GM21576 (cell line): ENCODE data around the gene LRTM2.

Experiments
- ATAC-seq: cut with Tn5 transposase; IDR thresholded peaks from one replicate; pipeline ENCODE4 v1.9.1; 2021; ENCODE audit warnings: mild to moderate bottlenecking, moderate library complexity; ENCODE audit not compliant: unreplicated experiment

The LRTM2 gene

DNA sequence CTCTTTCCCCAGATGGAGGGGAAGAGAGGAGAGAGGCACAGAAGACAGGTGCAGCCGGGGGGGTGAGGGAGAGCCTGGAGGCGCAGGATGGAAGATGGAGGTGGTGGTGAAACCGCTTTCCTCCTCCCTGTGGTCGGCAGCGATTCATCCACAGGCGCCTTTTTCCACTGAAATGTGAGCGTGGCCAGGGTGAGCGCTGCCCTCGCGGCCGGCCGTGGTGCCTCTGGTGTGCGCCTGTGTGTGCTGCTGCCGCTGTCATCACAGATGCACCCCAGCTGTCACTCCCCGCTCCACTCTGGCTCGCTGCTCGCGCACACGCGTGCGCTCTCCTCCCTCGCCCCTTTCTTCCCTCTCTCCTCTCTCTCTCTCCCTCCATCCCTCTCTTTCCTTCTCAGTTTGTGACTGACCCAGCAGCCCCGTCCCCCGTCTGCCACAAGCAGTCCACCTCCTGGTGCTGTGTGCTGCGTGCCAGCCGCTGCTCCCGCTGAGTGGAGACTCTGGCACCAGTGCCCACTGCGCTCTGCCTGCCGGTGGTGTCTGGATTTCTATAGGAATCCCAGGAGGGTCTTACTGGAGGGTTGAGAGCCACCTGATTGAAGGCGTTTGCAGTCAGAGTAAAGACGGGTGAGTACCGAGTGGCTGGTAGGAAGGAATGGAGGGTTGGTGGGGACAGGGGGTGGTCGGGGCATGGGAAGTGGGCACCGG, at the start of gene LRTM2:
LRTM2 (plus strand) TSS at position 375 of the 705 bp plus-strand sequence. CDS start 7,584 bp downstream, outside the sequence.
- ATAC-seq, result no peak

DNA sequence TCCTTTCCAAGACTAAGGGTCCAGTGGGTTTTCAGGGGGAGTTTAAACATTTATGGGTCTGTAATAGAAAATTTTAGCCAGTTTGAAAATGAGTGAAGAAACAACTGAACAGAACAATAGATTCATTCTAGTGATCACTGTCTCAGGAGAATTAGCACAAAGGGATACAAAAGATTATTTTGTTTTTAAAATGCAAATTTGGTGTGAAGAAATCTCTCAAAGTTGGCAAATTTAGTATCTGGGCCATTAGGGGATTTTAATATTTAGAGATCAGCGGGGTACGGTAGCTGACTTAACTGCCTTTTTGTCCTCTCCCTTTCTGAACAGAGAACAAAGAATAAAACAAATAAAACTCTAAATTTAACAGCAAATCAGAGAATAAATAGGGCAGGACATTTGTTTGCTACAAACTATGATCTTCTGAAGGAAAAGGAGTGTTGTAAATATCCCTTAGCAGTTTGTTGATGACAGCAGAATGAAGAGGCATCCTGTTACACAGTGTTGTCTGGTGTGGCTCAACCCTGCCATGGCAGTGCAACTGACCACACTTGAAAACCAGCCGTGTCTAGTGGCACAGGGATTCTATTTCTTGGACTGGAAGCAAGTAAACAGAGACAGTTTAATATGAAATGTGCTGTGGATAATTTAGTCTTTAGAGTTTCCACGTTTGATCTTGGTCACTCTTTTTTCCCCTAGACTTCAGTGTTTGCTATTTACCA, 46.3 kb upstream of the LRTM2 start:
- no peak for ATAC-seq

DNA sequence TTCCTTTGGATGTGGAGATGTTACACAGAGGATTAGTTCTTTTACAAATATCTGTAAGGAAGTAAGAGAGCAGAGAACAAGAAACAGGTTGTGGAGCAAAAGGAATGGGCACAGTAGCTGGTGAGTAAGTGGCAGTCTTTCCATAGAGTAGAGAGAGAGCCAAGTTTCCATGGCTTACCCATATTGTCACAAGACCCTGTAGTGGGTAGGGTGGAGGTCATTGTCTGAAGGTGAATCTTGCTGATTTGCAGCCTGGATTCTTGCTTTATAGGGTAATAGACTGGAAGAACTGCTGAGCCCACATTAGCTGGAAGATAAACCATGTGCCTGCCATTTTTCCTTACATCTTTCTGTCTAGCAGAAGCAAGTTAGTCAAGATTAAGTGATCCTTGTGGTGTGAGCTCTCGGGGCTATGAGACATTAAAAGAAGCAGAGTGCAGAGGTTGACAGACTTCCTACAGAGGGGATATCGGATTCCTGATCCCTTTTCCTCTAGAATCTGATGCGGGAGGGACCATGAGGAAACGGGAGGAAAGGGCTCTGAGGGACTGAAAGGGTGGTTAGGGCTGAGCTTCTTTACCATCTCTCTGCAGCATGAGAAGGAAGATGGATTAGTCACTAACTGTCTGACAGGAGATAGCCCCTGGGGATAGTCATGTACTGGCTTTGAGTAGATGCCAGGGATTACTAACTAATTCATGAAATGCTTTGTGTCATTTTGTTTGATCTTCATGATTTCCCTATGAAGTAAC, 44.0 kb upstream of the LRTM2 start:
- no peak for ATAC-seq

DNA sequence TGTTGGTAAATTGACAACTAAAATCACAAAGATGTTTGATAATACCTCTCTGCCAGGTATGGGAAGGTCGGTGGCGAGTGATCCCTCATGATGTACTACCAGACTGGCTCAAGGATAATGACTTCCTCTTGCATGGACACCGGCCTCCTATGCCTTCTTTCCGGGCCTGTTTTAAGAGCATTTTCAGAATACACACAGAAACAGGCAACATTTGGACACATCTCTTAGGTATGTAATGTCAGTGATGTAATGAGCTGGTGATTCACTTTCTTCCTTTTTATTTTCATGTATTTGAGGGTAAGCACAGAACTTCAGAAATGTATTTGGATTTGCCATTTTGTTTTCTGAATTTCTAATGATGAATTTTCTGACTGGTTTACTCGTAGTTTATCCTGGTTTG, 42.6 kb upstream of the LRTM2 start:
- ATAC-seq, result no peak

DNA sequence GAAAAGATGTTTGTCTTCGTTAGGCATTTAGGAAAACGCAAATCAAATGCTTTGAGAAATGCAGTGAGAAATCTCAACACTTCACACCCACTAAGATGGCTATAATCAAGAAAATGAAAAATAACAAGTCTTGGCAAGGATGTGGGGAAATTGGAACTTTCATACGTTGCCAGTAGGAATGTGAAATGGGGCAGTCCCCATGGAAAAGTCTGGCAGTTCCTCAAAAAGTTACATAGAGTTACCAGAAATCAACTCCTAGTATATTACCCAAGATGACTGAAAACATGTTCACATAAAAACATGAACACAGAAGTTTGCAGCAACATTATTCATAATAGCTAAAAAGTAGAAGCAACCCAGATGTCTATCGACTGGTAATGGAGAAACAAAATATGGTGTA, 41.5 kb upstream of the LRTM2 start:
- no peak for ATAC-seq

DNA sequence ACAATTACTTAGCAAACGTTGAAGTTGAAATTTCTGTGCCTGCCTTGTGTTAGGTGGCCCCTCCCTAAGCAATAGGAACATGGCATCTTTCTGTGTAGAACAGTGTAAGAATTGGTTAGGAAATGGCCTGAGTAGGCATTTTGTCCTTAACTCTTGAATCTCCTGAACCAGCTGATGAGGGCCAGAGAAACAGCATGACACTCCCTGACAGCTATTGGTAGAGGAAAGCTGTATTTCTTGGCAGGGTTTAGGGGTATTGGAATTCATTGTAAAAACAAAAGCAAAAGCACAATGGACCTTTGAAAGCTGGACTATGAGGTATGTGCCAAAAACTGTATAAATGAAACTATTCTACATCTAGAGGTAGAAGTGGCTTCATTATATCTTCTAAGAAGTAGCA, 40.6 kb upstream of the LRTM2 start:
- no peak for ATAC-seq

DNA sequence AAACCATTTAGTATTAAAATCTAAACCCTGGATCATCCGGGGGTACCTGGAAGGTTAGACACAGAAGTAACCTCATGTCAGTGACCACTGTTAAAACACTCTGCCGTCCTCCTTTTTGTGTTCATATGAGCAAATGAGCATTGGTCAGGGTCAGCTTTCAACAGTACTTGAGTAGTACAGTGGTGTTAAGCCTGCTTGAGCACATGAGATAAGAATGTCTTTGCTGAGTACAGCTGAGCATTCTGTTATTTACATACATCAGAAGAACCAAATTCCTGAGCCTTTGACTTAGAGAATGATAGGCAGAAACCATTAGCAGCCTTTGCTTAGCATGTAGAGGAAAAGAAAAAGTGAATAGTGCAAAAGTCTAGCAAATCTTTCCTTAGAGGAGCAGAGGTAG, 38.6 kb upstream of the LRTM2 start:
- ATAC-seq, result no peak

DNA sequence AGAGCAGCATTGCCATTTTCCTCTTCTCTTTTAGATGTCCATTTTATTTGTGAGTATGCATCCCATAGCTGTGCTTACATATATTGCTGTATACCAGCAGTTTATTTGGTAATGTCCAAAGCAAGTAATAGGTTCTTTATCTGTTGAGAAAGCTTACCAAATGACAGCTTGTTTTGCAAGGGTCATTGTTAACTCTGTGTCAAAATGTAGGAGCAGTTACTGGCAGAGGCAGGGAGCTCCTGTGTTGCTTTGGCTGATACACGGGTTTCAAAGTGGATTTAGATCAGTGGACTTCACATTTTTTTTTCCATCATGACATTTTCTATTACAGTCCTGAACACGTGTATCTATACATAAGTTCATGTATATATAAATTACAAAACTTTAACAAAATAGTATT, 38.1 kb upstream of the LRTM2 start:
- ATAC-seq, result no peak

DNA sequence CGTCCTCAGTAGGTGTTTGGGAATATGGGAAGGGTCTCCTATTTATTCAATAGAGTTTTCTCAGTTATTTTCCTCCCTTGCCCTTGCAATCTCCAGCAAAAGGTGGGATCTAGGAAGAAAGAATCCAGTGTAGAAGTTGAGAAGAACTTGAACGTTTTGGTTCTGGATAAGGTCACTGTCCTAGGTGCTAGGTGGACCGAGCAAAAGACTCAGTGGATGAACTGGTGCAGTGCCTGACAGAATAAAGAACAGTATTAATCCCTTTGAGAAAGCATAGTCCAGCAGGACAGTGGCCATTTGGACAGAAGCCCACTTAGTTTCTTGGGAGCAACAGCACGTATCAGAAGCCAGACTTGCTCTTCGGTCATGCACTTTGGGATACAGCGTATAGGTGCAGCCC, 32.7 kb upstream of the LRTM2 start:
- no peak for ATAC-seq

DNA sequence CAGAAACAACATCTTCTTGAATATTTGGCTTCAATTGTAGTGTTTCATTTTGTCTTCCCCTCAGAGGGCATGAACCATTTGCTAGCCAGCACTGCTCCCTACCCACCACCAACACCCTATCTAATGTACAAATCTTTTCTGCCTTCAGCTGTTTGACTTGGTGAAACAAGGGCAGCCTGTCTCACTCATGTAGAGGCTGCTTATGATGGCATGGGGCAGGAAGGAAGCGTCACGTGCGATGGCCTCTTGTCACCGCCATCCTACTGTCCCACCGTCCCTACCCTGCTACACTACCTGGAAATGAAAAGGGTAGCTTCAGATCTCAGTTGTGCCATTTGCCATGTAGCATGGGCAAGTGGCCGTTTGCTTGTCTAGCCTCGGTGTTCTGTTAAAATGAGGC, 29.9 kb upstream of the LRTM2 start:
- ATAC-seq, result no peak

DNA sequence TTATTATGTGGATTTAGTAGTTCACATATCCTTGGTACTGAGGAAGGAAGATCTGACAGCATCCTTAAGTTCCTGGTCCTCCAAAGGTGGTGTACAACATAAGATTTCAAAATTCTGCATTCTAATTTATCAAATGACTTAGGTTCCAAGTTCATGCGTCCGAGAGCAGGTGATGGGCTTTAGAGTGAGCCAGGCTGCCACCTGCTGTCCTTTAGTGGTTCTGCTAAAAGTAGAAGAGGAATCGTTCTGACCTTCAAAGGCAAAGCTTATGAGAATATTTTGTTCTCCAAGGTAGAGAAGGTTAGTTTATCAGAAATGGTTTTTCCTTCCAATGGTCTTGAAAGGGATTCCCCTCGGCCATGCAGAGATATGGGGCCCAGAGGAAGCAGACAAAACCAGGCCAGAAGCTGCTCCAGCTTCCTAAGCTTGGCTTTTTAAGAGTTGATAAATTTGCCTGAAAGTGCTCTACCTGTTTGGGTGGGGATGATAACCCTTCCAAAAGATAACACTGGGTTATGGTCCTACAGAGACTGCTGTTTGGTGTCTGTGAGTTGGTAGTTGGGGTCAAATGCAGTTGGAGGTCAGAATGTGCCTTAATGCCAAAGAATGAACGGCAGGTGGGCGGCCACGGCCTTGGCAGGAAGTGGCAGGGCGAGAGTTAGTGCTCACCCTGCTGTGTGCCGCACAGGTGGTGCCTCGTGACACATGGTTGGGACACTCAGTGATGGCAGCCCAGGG, 29.1 kb upstream of the LRTM2 start:
- ATAC-seq, result no peak

DNA sequence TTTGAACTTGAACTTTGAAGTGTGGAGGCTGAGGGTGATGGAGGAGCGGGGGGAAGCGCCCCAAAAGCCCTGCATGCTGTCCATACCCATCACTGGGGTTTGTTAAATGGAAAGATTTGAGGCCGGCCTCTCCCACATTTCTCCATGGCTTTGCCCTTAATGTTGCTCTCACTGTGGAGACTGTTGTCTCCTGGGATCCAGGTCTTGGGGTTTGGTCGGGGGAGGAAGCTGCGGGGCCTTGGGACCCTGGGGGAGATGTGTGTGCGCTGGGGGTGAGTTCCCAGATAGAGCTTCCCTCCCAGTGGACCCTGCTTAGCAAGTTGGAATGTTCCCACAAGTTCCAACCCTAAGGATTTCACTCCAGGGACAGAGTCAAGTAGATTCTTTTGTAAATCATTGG, 28.0 kb upstream of the LRTM2 start:
- no peak for ATAC-seq

DNA sequence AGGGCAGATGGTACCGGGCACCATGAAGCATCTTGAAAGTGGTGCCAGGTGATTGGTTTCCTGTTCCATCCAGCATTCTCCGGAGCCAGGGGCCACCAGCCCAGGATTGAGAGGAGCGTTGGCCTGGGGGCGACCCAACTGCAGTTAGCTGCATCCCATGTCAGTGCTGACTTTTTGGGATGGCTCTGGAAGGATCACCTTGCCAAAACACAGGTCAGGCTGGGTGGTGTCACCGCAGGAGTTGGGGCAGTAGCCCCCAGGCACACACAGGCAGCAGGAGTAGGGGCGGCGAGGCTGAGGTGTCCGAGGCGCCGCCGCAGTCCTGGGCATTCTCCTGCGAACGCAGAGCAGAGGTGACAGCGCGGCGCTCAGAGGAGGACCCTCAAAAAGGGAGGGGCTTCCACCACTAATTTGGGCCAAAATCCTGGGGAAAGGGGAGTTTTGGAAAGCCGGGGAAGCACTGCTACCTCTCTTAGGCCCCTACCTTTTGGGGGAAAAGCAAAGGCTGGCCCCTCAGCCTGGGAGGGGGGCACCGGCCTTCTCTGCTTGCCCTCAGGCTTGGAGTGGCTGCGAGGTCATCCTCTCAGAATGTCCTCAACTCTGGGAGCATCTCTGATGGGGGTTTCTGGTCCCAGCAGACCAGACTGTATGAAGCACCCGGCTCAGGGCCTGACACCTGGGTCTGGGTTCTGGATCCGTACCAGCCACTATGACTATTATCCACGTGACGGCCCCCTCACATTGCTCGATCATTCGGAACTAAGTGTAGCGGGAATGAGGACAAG, 26.7 kb upstream of the LRTM2 start:
- ATAC-seq, result no peak

DNA sequence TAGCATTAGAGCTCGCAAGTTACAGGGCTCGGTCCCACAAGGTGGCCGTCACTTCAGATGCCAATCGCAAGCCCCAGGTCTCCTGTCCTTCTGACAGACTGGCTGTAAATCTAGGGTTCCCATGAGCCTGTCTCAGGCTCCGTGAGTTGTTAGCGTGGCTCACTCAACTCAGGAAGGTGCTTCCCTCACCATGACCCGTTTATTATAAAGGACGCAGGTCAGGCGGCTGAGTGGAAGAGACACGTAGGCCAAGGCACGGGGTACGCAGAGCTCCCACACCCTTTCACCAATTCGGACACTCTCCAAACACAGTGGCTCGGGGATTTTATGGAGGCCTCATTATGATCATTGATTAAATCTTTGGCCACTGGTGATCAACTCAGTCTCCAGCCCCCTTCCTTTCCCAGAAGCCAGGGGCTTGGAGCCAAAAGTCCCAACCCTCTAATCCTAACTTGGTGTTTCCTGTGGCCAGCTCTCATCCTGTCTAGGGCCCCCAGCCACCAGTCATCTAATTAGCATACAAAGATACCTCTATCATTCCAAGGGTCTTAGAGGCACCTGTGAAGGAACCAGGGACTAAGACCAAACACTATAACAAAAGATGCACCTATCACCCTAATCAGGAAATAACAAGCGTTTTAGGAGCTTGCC, 25.8 kb upstream of the LRTM2 start:
- no peak for ATAC-seq

DNA sequence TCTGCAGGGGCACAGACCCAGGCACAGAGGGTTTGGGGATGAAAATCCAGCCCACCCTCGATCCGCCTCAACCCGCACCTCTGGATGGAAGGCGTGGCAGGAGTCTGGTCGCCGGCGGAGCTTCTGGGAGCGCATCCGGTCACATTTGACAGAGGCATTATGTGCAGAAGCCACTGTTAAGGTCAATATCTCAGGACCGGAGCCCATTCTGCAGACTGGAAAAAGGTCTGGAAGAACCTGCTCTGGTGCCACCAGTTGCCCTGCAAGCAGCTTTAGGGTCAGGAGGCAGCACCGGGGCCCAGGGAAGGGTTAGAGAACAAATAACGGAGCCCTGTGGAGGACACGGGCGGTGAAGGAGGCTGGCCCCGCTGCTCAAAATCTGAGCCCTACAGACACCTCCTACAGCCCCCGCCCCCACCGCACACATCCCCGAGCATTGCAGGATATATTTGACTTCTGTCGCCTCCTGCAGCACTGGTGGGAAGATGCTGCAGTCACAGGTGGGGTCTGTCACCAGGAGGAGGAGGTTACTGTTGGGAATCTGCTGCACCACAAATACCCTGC, 25.1 kb upstream of the LRTM2 start:
- no peak for ATAC-seq

DNA sequence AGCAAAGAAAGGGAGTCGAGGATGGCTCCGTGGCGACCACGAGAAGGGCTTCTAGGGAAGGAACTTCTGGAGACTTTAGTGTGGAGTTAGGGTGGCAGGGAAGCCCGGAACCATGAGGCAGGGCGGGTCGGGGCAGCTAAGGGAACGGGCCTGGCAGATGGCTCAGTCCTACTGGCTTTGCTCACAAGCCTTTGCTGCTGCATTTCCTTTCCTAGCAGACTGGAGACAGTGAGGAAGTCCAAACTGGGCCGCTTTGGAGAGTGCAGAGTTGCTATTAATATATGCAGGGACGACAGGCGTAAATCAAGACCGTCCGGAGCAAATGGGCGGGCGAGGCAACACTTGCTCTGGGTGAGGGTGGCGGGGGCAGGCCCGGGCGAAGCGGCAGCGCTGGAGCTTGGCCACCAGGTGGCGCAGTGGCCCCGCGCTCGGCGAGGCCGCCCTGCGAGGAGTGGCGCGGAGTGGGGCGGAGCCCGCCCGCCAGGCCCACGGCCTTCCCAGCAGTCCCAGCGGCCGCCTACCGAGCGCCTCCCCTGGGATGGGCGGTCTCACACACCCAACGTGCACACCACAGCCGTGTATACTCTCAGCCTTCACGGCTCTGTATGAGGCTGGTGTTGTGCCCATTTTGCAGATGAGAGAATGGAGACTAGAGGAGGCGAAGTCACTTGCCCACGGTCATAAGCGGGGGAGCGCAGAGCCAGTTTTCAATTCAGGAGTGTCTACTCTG, 24.4 kb upstream of the LRTM2 start:
- ATAC-seq, result peak; percentile 91

DNA sequence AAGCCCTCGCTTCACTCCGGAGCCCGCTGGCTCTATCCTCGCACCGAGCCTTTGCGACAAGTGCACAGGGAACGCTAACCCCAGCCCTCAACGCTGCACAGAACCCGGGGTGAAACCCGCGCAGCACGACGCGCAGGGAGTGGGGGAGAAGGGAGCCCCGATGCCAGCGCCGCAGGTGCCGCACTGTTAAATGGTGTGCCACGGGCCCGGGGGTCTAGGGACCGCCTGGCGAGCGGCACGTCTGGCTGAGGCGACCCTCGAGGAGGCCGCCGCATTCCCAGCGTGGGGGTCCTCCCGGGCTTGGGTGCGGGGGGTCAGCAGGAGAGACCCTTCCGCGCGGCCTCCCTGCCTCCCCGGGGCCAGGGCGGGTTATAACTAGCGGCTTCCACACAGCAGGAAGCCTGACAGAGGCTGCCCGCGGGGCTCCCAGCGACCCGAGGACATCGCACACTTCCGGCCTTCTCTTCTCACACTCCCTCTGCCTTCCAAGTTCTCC, 23.8 kb upstream of the LRTM2 start:
- peak; percentile 15 for ATAC-seq

DNA sequence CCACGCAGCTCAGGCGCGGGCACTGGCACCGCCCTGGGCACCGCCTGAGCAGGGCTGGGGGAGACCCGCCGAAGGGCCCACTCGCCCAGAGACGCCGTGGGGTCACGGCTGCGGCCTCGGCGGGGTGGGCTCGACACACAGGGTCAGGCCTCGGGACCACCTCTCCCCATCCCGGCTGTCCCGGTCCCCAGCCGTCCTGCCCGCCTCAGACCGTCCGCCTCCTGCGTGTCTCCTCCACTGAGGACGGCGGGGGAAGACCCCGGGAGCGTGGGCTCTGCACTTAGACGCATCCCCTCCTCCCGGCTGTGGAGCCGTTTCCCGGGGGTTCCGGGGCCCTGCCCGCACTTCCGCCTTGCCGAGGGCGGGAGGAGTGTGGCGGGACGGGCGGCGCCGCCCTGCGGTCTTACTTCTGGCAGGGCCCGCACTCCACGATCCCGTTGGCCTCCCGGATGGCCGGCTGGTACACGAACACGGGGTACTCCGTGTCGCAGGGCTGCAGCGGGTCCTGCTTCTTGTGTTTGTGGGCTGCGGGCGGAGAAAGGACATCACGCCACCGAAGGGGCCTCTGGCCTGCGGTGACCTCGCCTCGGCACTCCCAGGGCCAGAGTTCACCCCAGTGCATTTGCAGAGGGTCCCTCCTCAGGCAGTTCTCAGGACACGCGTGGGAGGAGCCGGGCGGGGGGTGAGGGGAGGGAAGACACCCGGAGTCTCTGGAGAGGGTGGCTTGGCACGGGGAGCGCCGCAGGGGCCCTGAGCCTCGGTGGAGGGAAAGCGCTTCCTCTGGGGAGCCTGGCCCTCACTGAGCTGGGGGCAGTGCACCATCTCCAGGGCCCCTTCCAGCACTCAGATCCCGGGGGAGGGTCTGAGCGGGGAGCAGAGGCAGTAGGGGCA, 23.1 kb upstream of the LRTM2 start:
- peak; percentile 20 for ATAC-seq
